Suprapubic skin (tissue), 4 donors: ENCODE data around the gene NUFIP1. TPM values are rescaled to one million over a fixed set of nuclear protein-coding genes. Genes with fewer than 3 reads are reported as not detected.

Experiments used
- DNase-seq, 2 donors: peaks; one replicate each; pipeline ENCODE4 v3.0.0-alpha.2; 2019; ENCODE audit warnings: low spot score in 2 of 2
- H3K27ac ChIP-seq: fragments of 200-600 bp; sonication (generic); one replicate; pipeline ENCODE4 v1.5.1; 2019
- H3K27me3 ChIP-seq: fragments of 200-600 bp; sonication (generic); one replicate; pipeline ENCODE4 v1.5.1; 2019
- H3K36me3 ChIP-seq: fragments of 200-600 bp; sonication (generic); one replicate; pipeline ENCODE4 v1.5.1; 2019
- H3K4me1 ChIP-seq: fragments of 200-600 bp; sonication (generic); one replicate; pipeline ENCODE4 v1.5.1; 2019
- H3K4me3 ChIP-seq: fragments of 200-600 bp; sonication (generic); one replicate; pipeline ENCODE4 v1.5.1; 2019; ENCODE audit warnings: mild to moderate bottlenecking
- H3K9me3 ChIP-seq: fragments of 200-600 bp; sonication (generic); one replicate; pipeline ENCODE4 v1.5.1; 2019
- EP300 ChIP-seq: sonication (generic); formaldehyde crosslinking; IDR thresholded peaks from one replicate; pipeline ENCODE4 v1.6.1; 2017; ENCODE audit warnings: antibody characterized with exemption
- POLR2A ChIP-seq, 2 donors: fragments of 450-650 bp; IDR thresholded peaks; one replicate each; pipeline ENCODE4 v1.6.1; 2017; ENCODE audit warnings: antibody characterized with exemption in 2 of 2, mild to moderate bottlenecking in 2 of 2, moderate library complexity in 2 of 2
- POLR2AphosphoS5 ChIP-seq, 3 donors: sonication (generic); formaldehyde crosslinking; IDR thresholded peaks; one replicate each; pipeline ENCODE4 v1.6.1; 2017; ENCODE audit warnings: antibody characterized with exemption in 3 of 3
- WGBS: methylation state at CpG from one replicate; pipeline ENCODE4 v1.1.5; 2018; 5-methylcytosine and 5-hydroxymethylcytosine counted together
- total RNA-seq, 4 donors: library from RNA; depleted of rRNA; stranded (reverse); fragments of >200 nt; gene quantifications; one replicate each; pipeline ENCODE4 v1.1.0, GENCODE V29; 2016
- TF ChIP-seq, protein P1 (sequence below), 2 donors: fragments of 200-600 bp in 1 of 2; fragments of 450-650 bp in 1 of 2; sonication (generic) in 1 of 2; IDR thresholded peaks; one replicate each; pipeline ENCODE4 v1.5.1; 2016 to 2019; ENCODE audit warnings: antibody characterized with exemption in 2 of 2, mild to moderate bottlenecking in 1 of 2, moderate library complexity in 1 of 2

Gene NUFIP1
- total RNA-seq, 4 donors from 2014 or later = 3.2 to 5.0 (median 4.2) TPM

- DNase-seq = no peak
- Histone ChIP-seq H3K4me1 (no peaks in the 10 kb centered on the region), H3K36me3 (no peaks in the 10 kb centered on the region), H3K4me3 (no peak overlapping the region), H3K27me3 (no peaks in the 10 kb centered on the region), H3K27ac (no peak overlapping the region), H3K9me3 (no peaks in the 10 kb centered on the region)
- TF ChIP-seq EP300 (no peak), POLR2AphosphoS5 (IDR thresholded peaks at IDR 0.05) (no peak), POLR2A (IDR thresholded peaks at IDR 0.05) (no peak)
- TF ChIP-seq, protein P1, sequence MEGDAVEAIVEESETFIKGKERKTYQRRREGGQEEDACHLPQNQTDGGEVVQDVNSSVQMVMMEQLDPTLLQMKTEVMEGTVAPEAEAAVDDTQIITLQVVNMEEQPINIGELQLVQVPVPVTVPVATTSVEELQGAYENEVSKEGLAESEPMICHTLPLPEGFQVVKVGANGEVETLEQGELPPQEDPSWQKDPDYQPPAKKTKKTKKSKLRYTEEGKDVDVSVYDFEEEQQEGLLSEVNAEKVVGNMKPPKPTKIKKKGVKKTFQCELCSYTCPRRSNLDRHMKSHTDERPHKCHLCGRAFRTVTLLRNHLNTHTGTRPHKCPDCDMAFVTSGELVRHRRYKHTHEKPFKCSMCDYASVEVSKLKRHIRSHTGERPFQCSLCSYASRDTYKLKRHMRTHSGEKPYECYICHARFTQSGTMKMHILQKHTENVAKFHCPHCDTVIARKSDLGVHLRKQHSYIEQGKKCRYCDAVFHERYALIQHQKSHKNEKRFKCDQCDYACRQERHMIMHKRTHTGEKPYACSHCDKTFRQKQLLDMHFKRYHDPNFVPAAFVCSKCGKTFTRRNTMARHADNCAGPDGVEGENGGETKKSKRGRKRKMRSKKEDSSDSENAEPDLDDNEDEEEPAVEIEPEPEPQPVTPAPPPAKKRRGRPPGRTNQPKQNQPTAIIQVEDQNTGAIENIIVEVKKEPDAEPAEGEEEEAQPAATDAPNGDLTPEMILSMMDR (IDR thresholded peaks at IDR 0.05) = no peak
- 85% methylated on average over 10 of the region's 13 CpGs for WGBS
These were observed 95.1 kb downstream of the NUFIP1 start for GRCh38 chr13:44894001-44894770.

Other genes with a start within 250 kb of the NUFIP1 start
- 10 to 100 TPM; 17.0 to 33.5 (median 28.6) TPM for gene GPALPP1, start 67 bp upstream of the NUFIP1 start, total RNA-seq
- gene GTF2F2, start 131.0 kb upstream of the NUFIP1 start, total RNA-seq = 10 to 100 TPM; 24.5 to 35.0 (median 30.5) TPM
- gene KCTD4, start 211.6 kb upstream of the NUFIP1 start, total RNA-seq = 1 to 10 TPM in 3 of 4 donors, under 1 TPM in 1; 0.89 to 3.5 (median 2.2) TPM